HUDEP-2 (cell line): ENCODE data around the gene DDX41.
"Not testable (repeated sequence)": the region's sequence is repeated elsewhere in the genome, so short reads cannot be mapped to it uniquely, and the experiment has no call there.

Experiments
- DNase-seq, 76 experiments: peaks; one replicate each; lab custom pipeline; 2025; ENCODE audit not compliant: unreplicated experiment in 76 of 76; lab: John Stamatoyannopoulos, UW

Gene DDX41

GRCh38 chr5:177516601-177517568 lies at the start of gene DDX41:
Gene DDX41, minus strand, starts transcription at chr5:177516961. Its CDS starts 16 bp downstream, at chr5:177516945.
- DNase-seq = peak; percentile 62 to 98 (median 94)

DNA sequence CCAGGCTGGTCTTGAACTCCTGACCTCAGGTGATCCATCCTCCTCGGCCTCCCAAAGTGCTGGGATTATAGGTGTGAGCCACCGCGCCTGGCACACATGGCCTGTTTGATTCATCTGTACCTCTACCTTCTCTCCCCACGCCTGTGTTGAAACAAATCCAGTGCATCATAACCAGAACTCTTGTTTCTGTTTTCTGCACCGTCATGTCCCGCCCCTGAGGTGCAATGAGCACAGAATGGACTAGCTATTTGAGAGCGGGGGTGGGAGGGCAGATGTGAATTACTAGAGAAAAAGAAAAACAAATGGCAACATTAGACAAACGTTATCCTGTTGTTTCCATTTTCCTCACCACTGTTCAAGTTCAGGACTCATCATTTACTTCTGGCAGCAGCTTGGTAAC lies 48.3 kb upstream of the DDX41 start:
- DNase-seq = no peak

DNA sequence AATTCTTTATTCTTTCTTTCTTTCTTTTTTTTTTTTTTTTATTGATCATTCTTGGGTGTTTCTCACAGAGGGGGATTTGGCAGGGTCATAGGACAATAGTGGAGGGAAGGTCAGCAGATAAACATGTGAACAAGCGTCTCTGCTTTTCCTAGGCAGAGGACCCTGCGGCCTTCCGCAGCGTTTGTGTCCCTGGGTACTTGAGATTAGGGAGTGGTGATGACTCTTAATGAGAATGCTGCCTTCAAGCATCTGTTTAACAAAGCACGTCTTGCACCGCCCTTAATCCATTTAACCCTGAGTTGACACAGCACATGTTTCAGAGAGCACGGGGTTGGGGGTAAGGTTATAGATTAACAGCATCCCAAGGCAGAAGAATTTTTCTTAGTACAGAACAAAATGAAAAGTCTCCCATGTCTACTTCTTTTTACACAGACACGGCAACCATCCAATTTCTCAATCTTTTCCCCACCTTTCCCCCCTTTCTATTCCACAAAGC lies 42.7 kb upstream of the DDX41 start:
- DNase-seq = not testable (repeated sequence)

GRCh38 chr5:177557796-177558195 lies 41.0 kb upstream of the DDX41 start:
- DNase-seq = no peak

DNA sequence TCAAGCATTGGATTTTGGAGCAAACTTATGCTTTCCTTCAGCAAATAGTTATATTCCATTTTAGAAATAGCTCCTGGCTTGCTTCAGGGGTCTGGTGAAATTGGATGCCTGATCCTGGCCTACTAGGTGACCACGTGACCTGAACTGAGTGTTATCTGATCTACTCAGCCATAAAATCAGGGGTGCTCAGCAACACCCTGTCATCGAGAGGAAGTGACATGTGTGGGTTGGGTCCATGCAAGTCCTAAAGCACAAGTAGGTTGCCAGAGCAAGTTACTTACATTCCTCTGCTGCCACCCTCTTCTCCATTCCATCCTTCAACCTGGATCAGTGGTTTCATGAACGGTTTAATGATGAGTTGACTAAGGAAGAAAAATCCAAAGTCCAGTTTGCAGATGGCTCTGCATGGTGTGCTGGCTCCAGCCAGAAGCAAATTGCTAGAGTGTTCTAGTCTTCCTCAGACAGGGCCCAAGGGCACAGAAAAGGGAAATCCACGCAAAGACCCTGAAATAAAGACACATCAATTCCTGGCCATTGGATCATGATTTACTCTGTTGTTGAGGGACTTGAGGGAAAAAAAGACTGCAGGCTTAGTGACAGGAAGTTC lies 40.4 kb upstream of the DDX41 start:
- peak in 35 of 76 experiments; percentile 3 to 46 (median 15) for DNase-seq

DNA sequence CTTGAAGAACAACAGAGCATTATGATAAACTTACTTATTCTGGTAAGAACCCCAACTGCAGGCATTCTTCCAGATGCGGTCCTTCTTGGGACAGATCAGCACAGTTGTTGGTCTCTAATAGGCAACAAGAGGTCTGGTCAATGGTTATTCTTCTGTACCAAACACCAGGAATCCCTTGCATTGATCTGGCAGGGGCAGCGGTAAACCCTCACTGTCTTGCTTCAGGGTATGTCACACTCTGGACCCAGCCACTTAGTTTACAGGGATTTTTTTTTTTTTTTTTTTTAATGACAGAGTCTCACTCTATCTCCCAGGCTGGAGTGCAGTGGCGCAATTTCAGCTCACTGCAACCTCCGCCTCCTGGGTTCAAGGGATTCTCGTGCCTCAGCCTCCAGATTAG lies 38.9 kb upstream of the DDX41 start:
- DNase-seq = no peak

DNA sequence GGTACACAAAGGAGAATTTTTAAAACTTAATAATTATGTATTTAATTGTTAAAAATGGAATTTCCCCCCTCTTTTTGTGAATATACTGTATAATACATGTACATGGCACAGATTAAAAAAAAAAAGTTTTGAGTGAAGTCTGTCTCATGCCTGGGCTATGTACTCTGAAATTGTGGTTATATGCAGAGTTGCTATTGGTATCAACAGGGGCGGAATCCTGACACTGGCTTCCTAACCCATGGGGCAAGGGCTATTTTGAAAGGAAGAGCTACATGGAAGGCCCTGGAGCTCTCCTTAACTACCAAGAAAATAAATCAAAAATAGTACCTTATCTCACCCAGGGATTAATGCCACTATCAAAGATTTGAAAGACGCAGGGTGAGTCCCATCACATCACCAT lies 38.5 kb upstream of the DDX41 start:
- no peak for DNase-seq

DNA sequence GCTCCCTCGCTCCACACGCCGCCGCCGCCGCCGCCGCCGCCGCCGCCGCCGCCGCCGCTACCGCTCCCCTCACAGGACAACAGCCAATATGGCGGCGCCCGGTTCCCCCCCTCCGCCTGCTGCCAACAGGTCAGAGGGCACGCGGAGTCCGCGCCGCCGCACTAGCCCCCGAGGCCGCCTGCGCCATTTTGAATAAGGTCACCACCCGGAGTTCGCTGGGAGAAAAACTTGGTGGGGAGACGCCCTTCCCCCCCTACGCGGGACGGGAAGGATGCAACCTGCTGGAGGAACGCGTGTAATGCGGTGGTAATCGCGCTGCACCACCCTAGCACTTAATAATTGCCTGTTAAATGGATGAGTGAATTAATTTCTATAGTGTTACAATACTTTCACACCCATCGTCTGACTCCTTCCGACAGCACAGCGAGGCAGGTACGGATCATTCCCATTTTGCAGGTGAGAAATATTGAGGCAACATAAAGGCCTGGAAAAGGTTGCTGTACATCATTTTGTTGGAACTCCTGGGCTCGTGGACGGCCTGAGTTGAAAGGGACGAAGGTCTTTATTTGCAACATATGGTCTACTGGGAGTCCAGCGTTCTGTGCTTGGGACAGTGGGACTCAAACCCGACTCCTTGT lies 37.8 kb upstream of the DDX41 start, which contains the start of gene FAM193B:
Gene FAM193B (minus strand): TSS at position 90 of the 638 bp plus-strand sequence. CDS start 105 bp downstream, outside the sequence.
- DNase-seq = peak in 75 of 76 experiments; percentile 30 to 97 (median 89)

GRCh38 chr5:177553671-177554429 lies 37.1 kb upstream of the DDX41 start:
- DNase-seq = peak in 13 of 76 experiments; percentile 3 to 40 (median 20)

GRCh38 chr5:177552839-177553455 lies 36.2 kb upstream of the DDX41 start:
- DNase-seq = no peak

DNA sequence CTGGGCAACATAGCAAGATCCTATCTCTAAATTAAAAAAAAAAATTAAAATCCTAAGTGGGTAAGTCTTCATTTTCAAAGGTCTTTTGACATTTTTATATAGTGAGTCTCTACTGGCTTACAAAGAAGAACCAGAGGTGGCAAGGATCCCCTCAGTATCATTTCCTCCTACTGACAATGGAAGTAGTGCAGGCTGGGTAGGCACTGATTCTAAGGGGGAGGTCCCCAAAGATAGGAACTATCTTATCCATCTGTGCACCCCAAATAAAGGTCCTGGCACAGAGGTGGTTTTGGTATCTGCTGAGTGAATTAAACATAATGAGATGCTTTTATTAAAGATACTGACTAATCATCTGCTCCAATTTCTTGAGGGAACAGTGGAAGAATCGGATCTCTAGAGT lies 33.4 kb upstream of the DDX41 start:
- no peak for DNase-seq

- no peak for DNase-seq
These were observed 31.7 kb upstream of the DDX41 start for GRCh38 chr5:177548495-177548894.

DNA sequence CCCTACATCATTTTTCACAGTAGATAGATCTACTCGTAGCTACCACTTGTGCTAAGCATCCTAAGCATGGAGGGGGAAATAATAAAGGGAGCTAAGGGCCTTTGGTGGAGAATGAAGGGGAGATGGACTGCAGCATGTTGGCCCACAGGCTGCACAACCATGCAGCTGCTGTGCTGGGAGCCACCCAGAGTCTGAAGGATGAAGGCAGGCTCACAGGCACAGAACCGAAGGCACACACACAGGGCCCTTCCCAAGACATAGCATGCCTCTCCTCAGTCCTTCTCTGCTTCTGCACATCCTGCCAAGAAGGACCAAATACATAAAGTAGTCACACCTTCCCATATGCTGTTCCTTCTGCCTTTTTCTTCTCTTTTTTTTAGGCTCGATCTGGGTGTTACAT lies 31.0 kb upstream of the DDX41 start:
- DNase-seq = no peak

- DNase-seq = peak in 1 of 76 experiments; percentile 5
These were observed 29.5 kb upstream of the DDX41 start for GRCh38 chr5:177546258-177546741.

GRCh38 chr5:177545487-177546257 lies 28.9 kb upstream of the DDX41 start:
- no peak for DNase-seq

DNA sequence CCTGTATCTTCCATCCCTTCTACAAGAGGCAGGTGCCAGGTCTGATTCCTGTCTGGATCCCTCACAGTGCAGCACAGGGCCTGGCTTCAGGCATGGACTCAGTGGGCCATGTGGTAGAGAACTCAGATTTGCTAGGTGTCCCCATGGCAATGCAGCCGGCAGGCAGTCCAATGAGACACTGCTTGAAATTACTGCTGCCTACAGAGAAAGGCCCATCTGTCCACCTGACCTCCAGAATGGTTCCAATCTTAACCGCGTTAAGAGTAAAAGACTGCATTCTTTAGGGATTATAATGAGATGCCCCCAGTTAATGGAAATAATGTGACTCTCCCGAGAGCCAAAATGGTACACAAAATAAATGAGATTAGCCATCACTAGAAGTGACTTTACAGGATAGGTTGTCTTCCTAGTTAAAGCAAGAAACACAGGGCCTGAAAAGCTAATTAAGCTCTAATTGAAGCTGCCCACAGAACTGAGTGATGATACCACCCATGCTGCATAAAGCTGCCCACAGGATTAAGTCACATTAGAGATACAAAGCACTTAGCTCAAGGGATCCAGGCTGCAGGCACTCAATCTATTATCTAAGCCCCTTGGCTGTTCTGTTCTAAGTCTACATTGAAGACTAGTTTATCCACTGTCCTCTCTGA lies 26.2 kb upstream of the DDX41 start:
- no peak for DNase-seq

DNA sequence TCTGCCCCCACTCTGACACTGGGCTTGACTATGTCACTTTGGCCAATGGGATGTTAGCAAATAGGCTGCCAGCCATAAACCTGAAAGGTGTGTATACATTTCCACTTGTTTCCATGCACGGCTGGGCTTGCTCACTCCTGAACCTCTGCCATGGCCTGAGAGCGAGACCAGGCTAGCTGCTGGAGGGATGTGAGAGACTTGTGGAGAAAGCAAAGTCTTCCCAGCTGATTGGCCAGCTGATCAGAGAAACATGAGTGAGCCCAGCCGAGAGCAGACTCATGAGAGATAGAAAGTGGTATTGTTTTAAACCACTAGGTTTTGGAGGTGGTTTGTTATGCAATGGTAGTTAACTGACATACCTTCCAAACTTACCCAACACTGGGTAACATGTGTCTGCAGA lies 23.7 kb upstream of the DDX41 start:
- no peak for DNase-seq

DNA sequence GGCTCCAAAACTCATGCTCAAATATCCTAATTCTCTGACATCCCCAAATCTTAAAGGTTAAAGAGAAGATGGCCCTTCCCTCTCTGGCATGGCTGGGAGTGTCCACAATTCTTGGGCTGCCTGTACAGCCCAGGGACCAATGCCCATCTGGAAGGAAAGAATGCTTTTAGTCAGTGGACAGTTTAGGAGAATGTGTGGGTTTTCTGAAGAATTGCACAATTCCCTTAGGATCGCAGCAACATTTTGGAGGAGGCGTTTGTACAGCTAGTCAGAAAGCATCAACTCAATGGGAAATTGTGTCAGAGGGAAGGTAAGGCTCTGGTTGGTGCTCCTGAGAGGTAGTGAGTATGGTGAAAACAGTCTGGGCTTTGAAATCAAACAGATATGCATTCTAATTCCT lies 22.6 kb upstream of the DDX41 start:
- no peak for DNase-seq
